Adrenal gland (tissue), 12 donors: ENCODE results near the gene TMEM161A. TPM values are rescaled to one million over a fixed set of nuclear protein-coding genes. Genes with fewer than 3 reads are reported as not detected.

ENCODE experiments used
- DNase-seq, 7 donors: peaks; one replicate each; pipeline ENCODE4 v3.0.0-alpha.2; 2019 to 2020
- H3K27ac ChIP-seq, 5 donors: fragments of 200-600 bp; sonication (generic) in 4 of 5; 1 replicate in 3 of 5; 2 replicates in 2 of 5; pipeline versions ENCODE4 v1.5.1 to v1.8.0; 2016 to 2020; ENCODE audit warnings: mild to moderate bottlenecking in 1 of 5
- H3K27me3 ChIP-seq: fragments of 200-600 bp; 2 replicates; pipeline ENCODE4 v1.8.0; 2021
- H3K36me3 ChIP-seq, 2 donors: fragments of 200-600 bp; replicated peaks in 1 of 2; 1 replicate in 1 of 2; 2 replicates in 1 of 2; pipeline versions ENCODE4 v1.5.1 to v1.8.0; 2018 to 2022
- H3K4me1 ChIP-seq, 2 donors: fragments of 200-600 bp; replicated peaks in 1 of 2; 1 replicate in 1 of 2; 2 replicates in 1 of 2; pipeline versions ENCODE4 v1.5.1 to v1.8.0; 2018 to 2021
- H3K4me3 ChIP-seq, 4 donors: fragments of 200-600 bp; sonication (generic) in 3 of 4; one replicate each; pipeline ENCODE4 v1.5.1; 2016 to 2018
- H3K9me3 ChIP-seq, 3 donors: fragments of 200-600 bp; sonication (generic) in 1 of 3; replicated peaks in 1 of 3; 1 replicate in 2 of 3; 2 replicates in 1 of 3; pipeline versions ENCODE4 v1.5.1 to v1.8.0; 2016 to 2021
- POLR2A ChIP-seq, 2 donors: fragments of 450-650 bp; IDR thresholded peaks; one replicate each; pipeline ENCODE4 v1.6.1; 2017; ENCODE audit warnings: antibody characterized with exemption in 2 of 2, mild to moderate bottlenecking in 2 of 2, moderate library complexity in 1 of 2
- WGBS, 4 donors: extraction: QIAGEN DNeasy Blood & Tissue Kit in 2 of 4; methylation state at CpG; one replicate each; pipeline versions ENCODE4 v1.1.5 to v1.1.7; 2013 to 2017; 5-methylcytosine and 5-hydroxymethylcytosine counted together
- intact Hi-C, 2 donors: fragments of 100-400 bp; cut with DNase I; formaldehyde crosslinking; loops; one replicate each; pipeline versions ENCODE4 v1.14.1 to v1.15.0; 2022 to 2023
- polyA plus RNA-seq, 3 donors: library from polyadenylated mRNA; stranded (reverse); fragments of 200-250 nt in 2 of 3; fragments of 350-450 nt in 1 of 3; fragmentation: Illumina TruSeq in 1 of 3; extraction: RNeasy Lipid Tissue Mini Kit (QIAGEN cat#74804) in 1 of 3; gene quantifications; one replicate each; pipeline ENCODE4 v1.2.3, GENCODE V29; 2013 to 2014
- total RNA-seq, 9 donors: library from RNA; depleted of rRNA in 4 of 9; stranded (reverse); fragments of >200 nt in 4 of 9; fragments of 120-200 nt in 1 of 9; fragmentation: NEBNext Ultra II Directional in 1 of 9; extraction: Animal tissue kit (Norgen Biotek cat#: 25700) in 1 of 9; gene quantifications; one replicate each; pipeline versions ENCODE4 v1.1.0 to v1.2.4, GENCODE V29; 2013 to 2023
- TF ChIP-seq, protein P1 (sequence below), 6 experiments: fragments of 450-650 bp in 4 of 6; fragments of 200-600 bp in 2 of 6; sonication (generic) in 1 of 6; IDR thresholded peaks; 1 replicate in 5 of 6; 2 replicates in 1 of 6; pipeline versions ENCODE4 v1.5.1 to v1.8.0; 2016 to 2021; ENCODE audit warnings: antibody characterized with exemption in 6 of 6, mild to moderate bottlenecking in 2 of 6, moderate library complexity in 1 of 6
- donor health status: healthy with polysubstance abuse.
- donor health status: Bipolar disorder and iron deficiency.
- donor health status: DM: yes; HTN: yes; CAD: no.
- donor health status: DM: no; HTN: no; CAD: no.
- donor health status: DM: no; HTN: no; CAD: no.
- donor health status: DM: yes; HTN: yes; CAD: no.

TMEM161A gene
- total and polyA plus RNA-seq, 12 donors, result 5.5 to 83.8 (median 41.1) TPM

- no peaks in the 10 kb centered on the region for H3K36me3 ChIP-seq
- no peaks in the 10 kb centered on the region for H3K4me1 ChIP-seq
- no peaks in the 10 kb centered on the region for H3K27me3 ChIP-seq
- no peak for TF ChIP-seq POLR2A (IDR thresholded peaks at IDR 0.05)
- TF ChIP-seq, protein P1, sequence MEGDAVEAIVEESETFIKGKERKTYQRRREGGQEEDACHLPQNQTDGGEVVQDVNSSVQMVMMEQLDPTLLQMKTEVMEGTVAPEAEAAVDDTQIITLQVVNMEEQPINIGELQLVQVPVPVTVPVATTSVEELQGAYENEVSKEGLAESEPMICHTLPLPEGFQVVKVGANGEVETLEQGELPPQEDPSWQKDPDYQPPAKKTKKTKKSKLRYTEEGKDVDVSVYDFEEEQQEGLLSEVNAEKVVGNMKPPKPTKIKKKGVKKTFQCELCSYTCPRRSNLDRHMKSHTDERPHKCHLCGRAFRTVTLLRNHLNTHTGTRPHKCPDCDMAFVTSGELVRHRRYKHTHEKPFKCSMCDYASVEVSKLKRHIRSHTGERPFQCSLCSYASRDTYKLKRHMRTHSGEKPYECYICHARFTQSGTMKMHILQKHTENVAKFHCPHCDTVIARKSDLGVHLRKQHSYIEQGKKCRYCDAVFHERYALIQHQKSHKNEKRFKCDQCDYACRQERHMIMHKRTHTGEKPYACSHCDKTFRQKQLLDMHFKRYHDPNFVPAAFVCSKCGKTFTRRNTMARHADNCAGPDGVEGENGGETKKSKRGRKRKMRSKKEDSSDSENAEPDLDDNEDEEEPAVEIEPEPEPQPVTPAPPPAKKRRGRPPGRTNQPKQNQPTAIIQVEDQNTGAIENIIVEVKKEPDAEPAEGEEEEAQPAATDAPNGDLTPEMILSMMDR (IDR thresholded peaks at IDR 0.05), result no peak
- no peak overlapping the region for H3K4me3 ChIP-seq
- H3K9me3 ChIP-seq, result no peaks in the 10 kb centered on the region
- DNase-seq, result no peak
- no peak overlapping the region for H3K27ac ChIP-seq
- WGBS, 4 donors, result 73 to 79% (median 77%) methylated on average over 11 of the region's 11 CpGs
- intact Hi-C loops, result no loop called here
Measured at GRCh38 chr19:19095691-19096090, 42.6 kb downstream of the TMEM161A start.

- no peak overlapping the region for H3K4me3 ChIP-seq
- DNase-seq, result no peak
- 91 to 96% (median 94%) methylated on average over 7 of the region's 7 CpGs for WGBS, 4 donors
- H3K9me3 ChIP-seq, result no peaks in the 10 kb centered on the region
- no peak overlapping the region for H3K27ac ChIP-seq
- H3K4me1 ChIP-seq, result no peaks in the 10 kb centered on the region
- TF ChIP-seq, protein P1 (IDR thresholded peaks at IDR 0.05), result no peak
- no peak for TF ChIP-seq POLR2A (IDR thresholded peaks at IDR 0.05)
- intact Hi-C loops, result no loop called here
- H3K36me3 ChIP-seq, result no peaks in the 10 kb centered on the region
- H3K27me3 ChIP-seq, result no peaks in the 10 kb centered on the region
Measured at GRCh38 chr19:19094513-19094912, 43.8 kb downstream of the TMEM161A start.

DNA sequence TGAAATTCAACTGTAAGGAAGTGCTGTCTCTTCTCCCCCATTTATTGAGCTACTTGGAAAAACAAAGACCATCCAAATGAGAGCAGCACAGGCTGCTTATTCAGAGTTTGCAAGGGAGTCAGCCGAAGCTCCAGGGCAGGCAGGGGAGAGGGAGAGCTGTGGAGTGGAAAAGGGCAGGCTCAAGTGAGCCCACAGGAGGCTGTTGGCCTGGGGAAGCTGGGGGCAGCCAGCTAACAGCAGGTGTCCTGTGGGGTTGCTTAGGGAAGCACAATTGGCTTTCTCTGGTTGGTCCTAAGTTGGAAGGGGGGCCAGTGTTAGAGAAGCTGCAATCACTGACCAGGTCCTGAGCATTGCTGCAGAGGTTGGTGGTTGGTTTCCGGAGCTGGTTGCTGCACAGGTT lies 50.6 kb downstream of the TMEM161A start:
- H3K27me3 ChIP-seq, result no peaks in the 10 kb centered on the region
- H3K9me3 ChIP-seq, result no peaks in the 10 kb centered on the region
- no peak for DNase-seq
- H3K4me1 ChIP-seq, result no peaks in the 10 kb centered on the region
- H3K4me3 ChIP-seq, result no peak overlapping the region
- TF ChIP-seq, protein P1 (IDR thresholded peaks at IDR 0.05), result no peak
- no peak for TF ChIP-seq POLR2A (IDR thresholded peaks at IDR 0.05)
- intact Hi-C loops, result no loop called here
- whole genome bisulfite sequencing, 4 donors, result 88 to 100% (median 93%) methylated on average over 1 to 2 of the region's 2 CpGs
- no peaks in the 10 kb centered on the region for H3K36me3 ChIP-seq
- H3K27ac ChIP-seq, result no peak overlapping the region

- Histone ChIP-seq H3K27ac (no peak overlapping the region), H3K36me3 (no peaks in the 10 kb centered on the region), H3K4me1 (no peaks in the 10 kb centered on the region), H3K27me3 (no peaks in the 10 kb centered on the region), H3K9me3 (no peaks in the 10 kb centered on the region), H3K4me3 (no peak overlapping the region)
- peak; percentile 53 to 77 (median 69) for DNase-seq
- intact Hi-C loops, result no loop called here
- WGBS, 4 donors, result 63 to 79% (median 72%) methylated on average over 3 to 10 of the region's 10 CpGs
- TF ChIP-seq POLR2A (IDR thresholded peaks at IDR 0.05), result no peak
- TF ChIP-seq, protein P1 (IDR thresholded peaks at IDR 0.05), result no peak
Measured at GRCh38 chr19:19083413-19084178, 54.7 kb downstream of the TMEM161A start.
